ENCODE results near the gene FAM163B.

FAM163B gene

GRCh38 chr9:133641396-133641655 is 32.1 kb upstream of the FAM163B start:
- H3K4me3 ChIP-seq, result no peak overlapping the region
- H3K9me3 ChIP-seq, result no peaks in the 10 kb centered on the region
- no peak for TF ChIP-seq CTCF (IDR thresholded peaks at IDR 0.05)
- H3K36me3 ChIP-seq, result no peaks in the 10 kb centered on the region
- no peaks in the 10 kb centered on the region for H3K4me1 ChIP-seq
- intact Hi-C loops (cut with DNase I; ENCODE audit: low total_unique reads), result no loop called here
- no peak overlapping the region for H3K27ac ChIP-seq
- H3K27me3 ChIP-seq, result peaks cover 0 to 71% of the 10 kb centered on the region in 2 donors
- no peak for DNase-seq

- TF ChIP-seq CTCF (IDR thresholded peaks at IDR 0.05), result no peak
- H3K4me3 ChIP-seq, result no peak overlapping the region
- no peaks in the 10 kb centered on the region for H3K9me3 ChIP-seq
- no peaks in the 10 kb centered on the region for H3K4me1 ChIP-seq
- intact Hi-C loops (cut with DNase I; ENCODE audit: low total_unique reads), result no loop called here
- no peaks in the 10 kb centered on the region for H3K36me3 ChIP-seq
- no peak for DNase-seq
- H3K27ac ChIP-seq, result no peak overlapping the region
- peaks cover 0 to 75% of the 10 kb centered on the region in 2 donors for H3K27me3 ChIP-seq
Observed at GRCh38 chr9:133640580-133641395, 31.6 kb upstream of the FAM163B start.

GRCh38 chr9:133640160-133640559 is 31.0 kb upstream of the FAM163B start:
- Histone ChIP-seq H3K4me1 (no peaks in the 10 kb centered on the region), H3K9me3 (no peaks in the 10 kb centered on the region), H3K27ac (no peak overlapping the region), H3K27me3 (peaks cover 0 to 76% of the 10 kb centered on the region in 2 donors), H3K36me3 (no peaks in the 10 kb centered on the region), H3K4me3 (no peak overlapping the region)
- TF ChIP-seq CTCF (IDR thresholded peaks at IDR 0.05), result no peak
- DNase-seq, result no peak
- intact Hi-C loops (cut with DNase I; ENCODE audit: low total_unique reads), result no loop called here

GRCh38 chr9:133639613-133640012 is 30.4 kb upstream of the FAM163B start:
- Histone ChIP-seq H3K9me3 (no peaks in the 10 kb centered on the region), H3K4me3 (no peak overlapping the region), H3K4me1 (no peaks in the 10 kb centered on the region), H3K27me3 (peaks cover 0 to 81% of the 10 kb centered on the region in 2 donors), H3K36me3 (no peaks in the 10 kb centered on the region), H3K27ac (no peak overlapping the region)
- intact Hi-C loops (cut with DNase I; ENCODE audit: low total_unique reads), result no loop called here
- no peak for TF ChIP-seq CTCF (IDR thresholded peaks at IDR 0.05)
- no peak for DNase-seq

GRCh38 chr9:133638711-133639110 is 29.5 kb upstream of the FAM163B start:
- intact Hi-C loops (cut with DNase I; ENCODE audit: low total_unique reads), result no loop called here
- Histone ChIP-seq H3K4me1 (no peaks in the 10 kb centered on the region), H3K27ac (no peak overlapping the region), H3K4me3 (no peak overlapping the region), H3K36me3 (no peaks in the 10 kb centered on the region), H3K9me3 (no peaks in the 10 kb centered on the region), H3K27me3 (peaks cover 0 to 81% of the 10 kb centered on the region in 2 donors)
- no peak for TF ChIP-seq CTCF (IDR thresholded peaks at IDR 0.05)
- no peak for DNase-seq

- no peaks in the 10 kb centered on the region for H3K4me1 ChIP-seq
- H3K36me3 ChIP-seq, result no peaks in the 10 kb centered on the region
- H3K27ac ChIP-seq, result no peak overlapping the region
- peaks cover 0 to 82% of the 10 kb centered on the region in 2 donors for H3K27me3 ChIP-seq
- no peak overlapping the region for H3K4me3 ChIP-seq
- no peak for TF ChIP-seq CTCF (IDR thresholded peaks at IDR 0.05)
- no peak for DNase-seq
- intact Hi-C loops (cut with DNase I; ENCODE audit: low total_unique reads), result no loop called here
- no peaks in the 10 kb centered on the region for H3K9me3 ChIP-seq
Observed at GRCh38 chr9:133638076-133638475, 28.9 kb upstream of the FAM163B start.
